Measurements from ENCODE around the gene SEMA5A.

GRCh38 chr5:9477537-9477936 is 68.3 kb downstream of the SEMA5A start:
- no peak for TF ChIP-seq CTCF (IDR thresholded peaks at IDR 0.05)
- no peak for TF ChIP-seq POLR2AphosphoS5 (IDR thresholded peaks at IDR 0.05)
- no peak for TF ChIP-seq EP300 (IDR thresholded peaks at IDR 0.05)
- no peak for TF ChIP-seq POLR2A (IDR thresholded peaks at IDR 0.05)

Data from gastroesophageal sphincter (tissue), 3 donors.